Neural progenitor cell (in vitro differentiated cells): ENCODE measurements around the gene TTLL12. TPM values are rescaled to one million over a fixed set of nuclear protein-coding genes. Genes with fewer than 3 reads are reported as not detected.

Experiments
- DNase-seq: peaks from one replicate; pipeline ENCODE4 v3.0.0-alpha.2; 2016; ENCODE audit warnings: low spot score
- H2AFZ ChIP-seq: fragments of 200-600 bp; sonication (generic); replicated peaks from 2 replicates; pipeline ENCODE4 v1.6.1; 2016; ENCODE audit warnings: antibody characterized with exemption
- H3F3A ChIP-seq: fragments of 200-600 bp; sonication (generic); 2 replicates; pipeline ENCODE4 v1.6.1; 2016; ENCODE audit warnings: antibody characterized with exemption, low read depth
- H3K27ac ChIP-seq: fragments of 200-600 bp; sonication (generic); 2 replicates; pipeline ENCODE4 v1.5.1; 2016; ENCODE audit warnings: mild to moderate bottlenecking
- H3K27me3 ChIP-seq: fragments of 200-600 bp; sonication (generic); 2 replicates; pipeline ENCODE4 v1.6.1; 2016; ENCODE audit warnings: mild to moderate bottlenecking, moderate library complexity
- H3K36me3 ChIP-seq: fragments of 200-600 bp; sonication (generic); 2 replicates; pipeline ENCODE4 v1.5.1; 2016
- H3K4me1 ChIP-seq: fragments of 200-600 bp; sonication (generic); 2 replicates; pipeline ENCODE4 v1.6.1; 2016; ENCODE audit warnings: mixed run types
- H3K4me2 ChIP-seq: fragments of 200-600 bp; sonication (generic); 2 replicates; pipeline ENCODE4 v1.6.1; 2016
- H3K4me3 ChIP-seq: fragments of 200-600 bp; sonication (generic); 2 replicates; pipeline ENCODE4 v1.5.1; 2016
- H3K79me2 ChIP-seq: fragments of 200-600 bp; sonication (generic); 2 replicates; pipeline ENCODE4 v1.6.1; 2016; ENCODE audit warnings: low read depth
- H3K9ac ChIP-seq: fragments of 200-600 bp; sonication (generic); 2 replicates; pipeline ENCODE4 v1.6.1; 2016
- H3K9me3 ChIP-seq: fragments of 200-600 bp; sonication (generic); 2 replicates; pipeline ENCODE4 v1.5.1; 2016; ENCODE audit warnings: low read depth
- H4K20me1 ChIP-seq: fragments of 200-600 bp; sonication (generic); 2 replicates; pipeline ENCODE4 v1.6.1; 2016; ENCODE audit warnings: low read depth
- H3K27ac Mint-ChIP-seq: 3 replicates; pipeline ENCODE4 v1.8.0; 2021; ENCODE audit warnings: mixed read lengths
- H3K27me3 Mint-ChIP-seq: 2 replicates; pipeline ENCODE4 v1.8.0; 2022; ENCODE audit warnings: low read depth, mild to moderate bottlenecking, inconsistent platforms, moderate library complexity, mixed read lengths; ENCODE audit not compliant: insufficient read depth
- H3K36me3 Mint-ChIP-seq: 3 replicates; pipeline ENCODE4 v1.8.0; 2021; ENCODE audit warnings: mixed read lengths
- H3K4me1 Mint-ChIP-seq: 3 replicates; pipeline ENCODE4 v1.8.0; 2021; ENCODE audit warnings: mixed read lengths
- H3K4me3 Mint-ChIP-seq: 3 replicates; pipeline ENCODE4 v1.8.0; 2021; ENCODE audit warnings: mild to moderate bottlenecking, moderate library complexity, mixed read lengths
- H3K9me3 Mint-ChIP-seq: 3 replicates; pipeline ENCODE4 v1.8.0; 2020; ENCODE audit warnings: mixed read lengths
- EZH2 ChIP-seq: fragments of 200-600 bp; sonication (generic); IDR thresholded peaks from 2 replicates; pipeline ENCODE4 v1.6.1; 2017; ENCODE audit warnings: antibody characterized with exemption, mild to moderate bottlenecking, moderate library complexity
- EZH2phosphoT487 ChIP-seq: fragments of 200-600 bp; sonication (generic); IDR thresholded peaks from 2 replicates; pipeline ENCODE4 v1.6.1; 2017; ENCODE audit warnings: antibody characterized with exemption
- total RNA-seq: library from RNA; depleted of rRNA; stranded (reverse); fragments of >200 nt; gene quantifications from 2 replicates; pipeline ENCODE4 v1.2.3, GENCODE V29; 2015; ENCODE audit warnings: low replicate concordance
- TF ChIP-seq, protein P1 (sequence below): fragments of 200-600 bp; sonication (generic); IDR thresholded peaks from 2 replicates; pipeline ENCODE4 v1.5.1; 2017; ENCODE audit warnings: antibody characterized with exemption, mild to moderate bottlenecking

Gene TTLL12
- total RNA-seq, 1 donor from 2014 or later, result 27.8 TPM

- no peaks in the 10 kb centered on the region for H3K9me3 ChIP-seq
- no peaks in the 10 kb centered on the region for H3K4me1 ChIP-seq
- TF ChIP-seq, protein P1, sequence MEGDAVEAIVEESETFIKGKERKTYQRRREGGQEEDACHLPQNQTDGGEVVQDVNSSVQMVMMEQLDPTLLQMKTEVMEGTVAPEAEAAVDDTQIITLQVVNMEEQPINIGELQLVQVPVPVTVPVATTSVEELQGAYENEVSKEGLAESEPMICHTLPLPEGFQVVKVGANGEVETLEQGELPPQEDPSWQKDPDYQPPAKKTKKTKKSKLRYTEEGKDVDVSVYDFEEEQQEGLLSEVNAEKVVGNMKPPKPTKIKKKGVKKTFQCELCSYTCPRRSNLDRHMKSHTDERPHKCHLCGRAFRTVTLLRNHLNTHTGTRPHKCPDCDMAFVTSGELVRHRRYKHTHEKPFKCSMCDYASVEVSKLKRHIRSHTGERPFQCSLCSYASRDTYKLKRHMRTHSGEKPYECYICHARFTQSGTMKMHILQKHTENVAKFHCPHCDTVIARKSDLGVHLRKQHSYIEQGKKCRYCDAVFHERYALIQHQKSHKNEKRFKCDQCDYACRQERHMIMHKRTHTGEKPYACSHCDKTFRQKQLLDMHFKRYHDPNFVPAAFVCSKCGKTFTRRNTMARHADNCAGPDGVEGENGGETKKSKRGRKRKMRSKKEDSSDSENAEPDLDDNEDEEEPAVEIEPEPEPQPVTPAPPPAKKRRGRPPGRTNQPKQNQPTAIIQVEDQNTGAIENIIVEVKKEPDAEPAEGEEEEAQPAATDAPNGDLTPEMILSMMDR, result no peak
- TF ChIP-seq EZH2 (no peak), EZH2phosphoT487 (no peak)
- no peaks in the 10 kb centered on the region for H3F3A ChIP-seq
- Mint-ChIP-seq H3K4me1 (peaks cover 19% of the 10 kb centered on the region), H3K27me3 (peaks cover 2% of the 10 kb centered on the region), H3K4me3 (no peak overlapping the region), H3K36me3 (peaks cover 7% of the 10 kb centered on the region), H3K9me3 (no peaks in the 10 kb centered on the region), H3K27ac (peak overlapping the region; percentile 59)
- no peak for DNase-seq
- H3K9ac ChIP-seq, result no peak overlapping the region
- H4K20me1 ChIP-seq, result peaks cover 6% of the 10 kb centered on the region
- peaks cover 11% of the 10 kb centered on the region for H3K27me3 ChIP-seq
- H3K27ac ChIP-seq, result no peak overlapping the region
- no peaks in the 10 kb centered on the region for H3K36me3 ChIP-seq
- no peak overlapping the region for H2AFZ ChIP-seq
- no peak overlapping the region for H3K4me3 ChIP-seq
- H3K79me2 ChIP-seq, result no peaks in the 10 kb centered on the region
- no peak overlapping the region for H3K4me2 ChIP-seq
Observed at GRCh38 chr22:43220625-43221380, 33.9 kb upstream of the TTLL12 start.

GRCh38 chr22:43218786-43219185 lies 31.9 kb upstream of the TTLL12 start:
- Histone ChIP-seq H3K27ac (no peak overlapping the region), H3K4me1 (peaks cover 6% of the 10 kb centered on the region), H3F3A (no peaks in the 10 kb centered on the region), H3K9me3 (no peaks in the 10 kb centered on the region), H3K4me3 (no peak overlapping the region), H3K4me2 (no peak overlapping the region), H2AFZ (no peak overlapping the region), H3K79me2 (no peaks in the 10 kb centered on the region), H3K36me3 (no peaks in the 10 kb centered on the region), H3K9ac (no peak overlapping the region), H4K20me1 (no peaks in the 10 kb centered on the region), H3K27me3 (no peaks in the 10 kb centered on the region)
- no peak overlapping the region for H3K4me3 Mint-ChIP-seq
- no peak for TF ChIP-seq EZH2
- TF ChIP-seq, protein P1, result no peak
- no peak for TF ChIP-seq EZH2phosphoT487
- peaks cover 2% of the 10 kb centered on the region for H3K27me3 Mint-ChIP-seq
- H3K27ac Mint-ChIP-seq, result no peak overlapping the region
- peaks cover 13% of the 10 kb centered on the region for H3K4me1 Mint-ChIP-seq
- H3K36me3 Mint-ChIP-seq, result peaks cover 7% of the 10 kb centered on the region
- no peak for DNase-seq
- H3K9me3 Mint-ChIP-seq, result no peaks in the 10 kb centered on the region

DNA sequence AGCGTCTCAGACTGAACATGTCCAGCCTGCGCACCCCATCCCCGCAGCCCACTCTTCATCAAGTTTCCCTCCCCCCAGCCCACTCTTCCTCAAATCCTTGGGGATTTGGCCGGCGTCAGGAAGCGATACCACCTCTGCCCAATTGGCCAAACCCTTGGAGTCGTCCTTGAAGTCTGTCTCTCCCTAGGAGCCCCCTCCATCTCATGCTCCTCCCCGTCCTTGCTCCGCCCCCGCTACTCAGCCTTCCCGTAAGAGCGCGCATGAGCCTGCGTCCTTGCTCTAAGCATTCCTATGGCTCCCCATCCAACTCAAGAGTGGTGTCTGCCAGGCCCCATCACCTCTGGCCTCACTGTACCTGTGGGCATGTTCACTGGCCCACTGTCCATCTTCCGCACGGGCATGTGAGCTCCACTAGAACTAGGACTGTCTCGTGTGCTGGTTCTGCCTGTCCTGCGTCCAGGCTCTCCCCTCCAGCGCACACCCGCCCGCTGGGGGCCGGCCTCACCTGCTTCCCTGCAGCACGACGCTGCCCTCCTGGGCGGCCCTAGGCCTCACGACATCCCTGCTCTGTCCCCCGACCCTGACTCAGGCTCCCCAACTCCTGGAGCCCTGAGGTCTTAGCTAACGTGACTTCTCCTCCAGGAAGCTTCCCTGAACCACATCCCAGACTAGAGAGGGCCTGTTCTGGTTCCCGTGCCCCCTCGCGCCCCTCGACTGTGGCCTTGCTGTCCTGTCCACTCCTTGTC lies 30.5 kb upstream of the TTLL12 start:
- H3K36me3 ChIP-seq, result no peaks in the 10 kb centered on the region

More for the DNA sequence above, 30.5 kb upstream of the TTLL12 start:
- H4K20me1 ChIP-seq, result peaks cover 6% of the 10 kb centered on the region
- TF ChIP-seq EZH2phosphoT487 (no peak), EZH2 (no peak)
- TF ChIP-seq, protein P1, result no peak
- peaks cover 17% of the 10 kb centered on the region for H3K4me1 Mint-ChIP-seq
- no peak overlapping the region for H3K4me3 ChIP-seq
- no peak for DNase-seq
- H2AFZ ChIP-seq, result no peak overlapping the region
- H3K27me3 Mint-ChIP-seq, result peaks cover 2% of the 10 kb centered on the region
- H3K27ac ChIP-seq, result no peak overlapping the region
- peaks cover 3% of the 10 kb centered on the region for H3F3A ChIP-seq
- peak overlapping the region; percentile 72 for H3K27ac Mint-ChIP-seq
- H3K36me3 Mint-ChIP-seq, result peaks cover 7% of the 10 kb centered on the region
- H3K4me1 ChIP-seq, result peaks cover 15% of the 10 kb centered on the region
- no peaks in the 10 kb centered on the region for H3K79me2 ChIP-seq
- no peaks in the 10 kb centered on the region for H3K9me3 ChIP-seq
- H3K9ac ChIP-seq, result no peak overlapping the region
- no peaks in the 10 kb centered on the region for H3K9me3 Mint-ChIP-seq
- H3K4me2 ChIP-seq, result no peak overlapping the region
- H3K27me3 ChIP-seq, result no peaks in the 10 kb centered on the region
- no peak overlapping the region for H3K4me3 Mint-ChIP-seq
